Endothelial cell of umbilical vein (primary cell): Measurements from ENCODE around the gene HAPLN2. TPM values are rescaled to one million over a fixed set of nuclear protein-coding genes. Genes with fewer than 3 reads are reported as not detected.

Experiments
- BruUV-seq: library from RNA; stranded (reverse); fragments of 400-500 nt; replicated peaks from 2 replicates; lab custom pipeline; 2021; lab: Mats Ljungman, UMichigan
- CTCF ChIA-PET: fragments of 300-600, 350-600 bp; sonication (Branson Sonifier 250); formaldehyde crosslinking; loops from one replicate; lab custom pipeline; 2021; ENCODE audit warnings: antibody characterized with exemption, inconsistent platforms; lab: Charles Lee
- POLR2A ChIA-PET: fragments of 300-600, 350-600 bp; sonication (Branson Sonifier 250); formaldehyde crosslinking; loops from one replicate; lab custom pipeline; 2021; ENCODE audit warnings: antibody characterized with exemption, inconsistent platforms; lab: Charles Lee
- DNase-seq: peaks from one replicate; pipeline ENCODE4 v3.0.0-alpha.2; 2011; ENCODE audit warnings: low read depth, low spot score
- FAIRE-seq: peaks from 2 replicates; lab custom pipeline; 2011; peaks lifted over from hg19 to GRCh38; lab: Jason Lieb, UNC
- H2AFZ ChIP-seq: 2 replicates; pipeline ENCODE4 v1.6.0; 2012; ENCODE audit warnings: low read depth, low read length, control low read depth, inconsistent platforms
- H3K27ac ChIP-seq: 2 replicates; pipeline ENCODE4 v1.5.1; 2011; ENCODE audit warnings: low read depth, mild to moderate bottlenecking, control low read depth, low read length, moderate library complexity; ENCODE audit not compliant: insufficient read depth
- H3K27me3 ChIP-seq, 2 experiments: 2 replicates each; pipeline versions ENCODE4 v1.6.0 to v1.6.1; 2011; ENCODE audit warnings: low read length in 2 of 2, mixed read lengths in 1 of 2; ENCODE audit not compliant: control insufficient read depth in 2 of 2, insufficient read depth in 2 of 2
- H3K36me3 ChIP-seq, 2 experiments: 2 replicates in 1 of 2; 3 replicates in 1 of 2; pipeline ENCODE4 v1.5.1; 2011; ENCODE audit warnings: low read length in 2 of 2, mild to moderate bottlenecking in 1 of 2, moderate library complexity in 1 of 2; ENCODE audit not compliant: control insufficient read depth in 2 of 2, insufficient read depth in 2 of 2; ENCODE audit errors: extremely low read depth in 1 of 2
- H3K4me1 ChIP-seq: 3 replicates; pipeline ENCODE4 v1.5.1; 2011; ENCODE audit warnings: mild to moderate bottlenecking, low read length; ENCODE audit not compliant: control insufficient read depth, insufficient read depth; ENCODE audit errors: extremely low read depth
- H3K4me2 ChIP-seq: 2 replicates; pipeline ENCODE4 v1.6.1; 2011; ENCODE audit warnings: low read length, control low read depth, mixed read lengths; ENCODE audit not compliant: insufficient read depth
- H3K4me3 ChIP-seq, 3 experiments: fragments of 200-600 bp in 1 of 3; sonication (generic), shearing (Covaris generic) in 1 of 3; replicated peaks in 1 of 3; 2 replicates each; pipeline ENCODE4 v1.5.1; 2011 to 2016; ENCODE audit warnings: control low read depth in 3 of 3, low read length in 3 of 3, mild to moderate bottlenecking in 2 of 3, inconsistent platforms in 1 of 3, low read depth in 1 of 3, moderate library complexity in 1 of 3; ENCODE audit not compliant: insufficient read depth in 1 of 3
- H3K79me2 ChIP-seq: 2 replicates; pipeline ENCODE4 v1.6.0; 2012; ENCODE audit warnings: low read length, inconsistent platforms; ENCODE audit not compliant: control insufficient read depth, insufficient read depth
- H3K9ac ChIP-seq: replicated peaks from 2 replicates; pipeline ENCODE3; 2011; ENCODE audit warnings: low read length, control low read depth; ENCODE audit not compliant: insufficient read depth; ENCODE audit errors: extremely low read depth
- H3K9me1 ChIP-seq: replicated peaks from 3 replicates; pipeline ENCODE4 v1.6.0; 2011; ENCODE audit warnings: mild to moderate bottlenecking, low read length; ENCODE audit not compliant: control insufficient read depth, insufficient read depth; ENCODE audit errors: extremely low read depth
- H3K9me3 ChIP-seq: replicated peaks from 2 replicates; pipeline ENCODE4 v1.5.1; 2012; ENCODE audit warnings: low read length, inconsistent platforms; ENCODE audit not compliant: control insufficient read depth, insufficient read depth
- H4K20me1 ChIP-seq: replicated peaks from 2 replicates; pipeline ENCODE3; 2011; ENCODE audit warnings: mild to moderate bottlenecking, low read length; ENCODE audit not compliant: control insufficient read depth, insufficient read depth; ENCODE audit errors: extremely low read depth
- EZH2 ChIP-seq: IDR thresholded peaks from 2 replicates; pipeline ENCODE4 v1.6.1; 2012; ENCODE audit warnings: borderline replicate concordance, low read depth, mild to moderate bottlenecking, moderate library complexity, low read length, inconsistent platforms; ENCODE audit not compliant: severe bottlenecking
- FOS ChIP-seq: IDR thresholded peaks from 2 replicates; pipeline ENCODE4 v1.6.1; 2011; ENCODE audit warnings: mild to moderate bottlenecking, low read length, moderate library complexity, borderline replicate concordance; ENCODE audit not compliant: insufficient read depth
- GATA2 ChIP-seq: IDR thresholded peaks from 2 replicates; pipeline ENCODE4 v1.7.0; 2011; ENCODE audit warnings: low read depth, mild to moderate bottlenecking, moderate library complexity, mixed read lengths, low read length; ENCODE audit not compliant: insufficient read length, insufficient read depth
- JUN ChIP-seq: IDR thresholded peaks from 2 replicates; pipeline ENCODE4 v1.6.1; 2011; ENCODE audit warnings: borderline replicate concordance, low read depth; ENCODE audit not compliant: insufficient read length, insufficient read depth
- MYC ChIP-seq: IDR thresholded peaks from one replicate; pipeline ENCODE4 v1.6.1; 2011; ENCODE audit warnings: mild to moderate bottlenecking, low read depth, low read length
- POLR2A ChIP-seq: IDR thresholded peaks from 2 replicates; pipeline ENCODE4 v1.6.1; 2012; ENCODE audit warnings: low read depth, mild to moderate bottlenecking, control low read depth, low read length
- POLR2AphosphoS5 ChIP-seq: IDR thresholded peaks from 2 replicates; pipeline ENCODE4 v1.6.1; 2012; ENCODE audit warnings: low read depth, mild to moderate bottlenecking, control low read depth, low read length, moderate library complexity; ENCODE audit not compliant: insufficient read depth
- dilution Hi-C: fragments of 300-500 bp; cut with MboI; formaldehyde crosslinking; loops from one replicate; pipeline ENCODE4 v1.15.0; 2019; ENCODE audit warnings: low sequenced_read_pairs; ENCODE audit not compliant: extremely low pct_ligation_motif_present
- intact Hi-C: fragments of 100-400 bp; cut with micrococcal nuclease; formaldehyde crosslinking; loops from one replicate; pipeline ENCODE4 v1.10.0; 2022
- polyA plus RNA-seq, 4 experiments: library from polyadenylated mRNA; depleted of rRNA in 3 of 4; stranded (reverse) in 3 of 4; unstranded in 1 of 4; fragments of >200 nt; gene quantifications; 2 replicates each; pipeline versions ENCODE4 v1.2.1 to v1.2.3, GENCODE V29; 2011 to 2012; ENCODE audit warnings: missing spikeins in 1 of 4
- total RNA-seq: library from RNA; stranded (reverse); gene quantifications from 2 replicates; pipeline ENCODE4 v1.2.3, GENCODE V29; 2021
- TF ChIP-seq, protein P1 (sequence below), 2 donors: IDR thresholded peaks; 1 replicate in 1 of 2; 2 replicates in 1 of 2; pipeline ENCODE4 v1.5.1; 2011; ENCODE audit warnings: low read length in 2 of 2, mild to moderate bottlenecking in 2 of 2, moderate library complexity in 2 of 2, control low read depth in 1 of 2, inconsistent platforms in 1 of 2, low read depth in 1 of 2; ENCODE audit not compliant: insufficient read depth in 1 of 2; ENCODE audit errors: extremely low read depth in 1 of 2
- TF ChIP-seq, protein P2 (sequence below): IDR thresholded peaks from 2 replicates; pipeline ENCODE4 v1.6.1; 2011; ENCODE audit not compliant: insufficient read depth, insufficient read length

HAPLN2 gene
- total and polyA plus RNA-seq, 2 donors (not counting 3 experiments of a cell fraction or from before 2014, with no cell fraction given), result not detected

DNA sequence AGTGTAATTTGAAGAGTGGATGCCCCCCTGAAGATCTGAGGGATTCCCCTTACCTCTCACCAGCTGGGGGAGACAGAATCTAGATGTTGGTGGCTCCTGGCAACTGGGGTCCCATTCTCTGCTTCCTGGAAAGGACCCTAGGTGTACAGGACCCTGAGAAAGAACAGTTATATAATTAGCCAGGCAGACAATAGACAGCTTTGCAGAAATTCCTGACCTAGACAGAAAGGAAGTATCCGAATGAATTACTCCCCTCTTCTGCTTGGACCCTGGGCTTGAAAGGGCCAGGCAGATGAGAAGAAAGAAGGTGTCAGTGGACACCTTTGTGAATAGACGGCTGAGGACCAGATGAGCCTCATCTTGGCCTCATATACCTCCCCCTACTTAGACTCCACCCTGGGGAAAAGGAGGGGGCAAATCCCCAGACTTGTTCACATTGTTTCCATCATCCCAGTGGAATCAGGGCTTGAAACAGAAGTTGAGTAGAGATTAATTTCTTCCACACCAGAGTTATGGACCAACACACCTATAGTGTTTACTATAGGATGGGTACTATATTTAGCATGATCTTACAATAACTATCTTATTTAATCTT lies 45.1 kb upstream of the HAPLN2 start:
- no peak for FAIRE-seq
- ChIA-PET CTCF (interaction anchor here (1.1 to 1.3 kb wide), 3 partner anchors 19 to 93 kb away, joined by 3 to 11 read pairs (median 3); no protein-coding TSS in a partner anchor), POLR2A (no interaction called here)
- Histone ChIP-seq H3K4me2 (no peak overlapping the region), H3K36me3 (no peaks in the 10 kb centered on the region), H3K27ac (no peak overlapping the region), H3K4me1 (peaks cover 13% of the 10 kb centered on the region), H3K9me1 (no peaks in the 10 kb centered on the region), H3K9ac (no peak overlapping the region), H2AFZ (no peak overlapping the region), H3K79me2 (peaks cover 16% of the 10 kb centered on the region), H3K27me3 (peaks cover 5 to 6% of the 10 kb centered on the region in 2 experiments), H3K9me3 (no peaks in the 10 kb centered on the region), H3K4me3 (no peak overlapping the region), H4K20me1 (no peaks in the 10 kb centered on the region)
- no TSS peak for BruUV-seq
- TF ChIP-seq, protein P1, sequence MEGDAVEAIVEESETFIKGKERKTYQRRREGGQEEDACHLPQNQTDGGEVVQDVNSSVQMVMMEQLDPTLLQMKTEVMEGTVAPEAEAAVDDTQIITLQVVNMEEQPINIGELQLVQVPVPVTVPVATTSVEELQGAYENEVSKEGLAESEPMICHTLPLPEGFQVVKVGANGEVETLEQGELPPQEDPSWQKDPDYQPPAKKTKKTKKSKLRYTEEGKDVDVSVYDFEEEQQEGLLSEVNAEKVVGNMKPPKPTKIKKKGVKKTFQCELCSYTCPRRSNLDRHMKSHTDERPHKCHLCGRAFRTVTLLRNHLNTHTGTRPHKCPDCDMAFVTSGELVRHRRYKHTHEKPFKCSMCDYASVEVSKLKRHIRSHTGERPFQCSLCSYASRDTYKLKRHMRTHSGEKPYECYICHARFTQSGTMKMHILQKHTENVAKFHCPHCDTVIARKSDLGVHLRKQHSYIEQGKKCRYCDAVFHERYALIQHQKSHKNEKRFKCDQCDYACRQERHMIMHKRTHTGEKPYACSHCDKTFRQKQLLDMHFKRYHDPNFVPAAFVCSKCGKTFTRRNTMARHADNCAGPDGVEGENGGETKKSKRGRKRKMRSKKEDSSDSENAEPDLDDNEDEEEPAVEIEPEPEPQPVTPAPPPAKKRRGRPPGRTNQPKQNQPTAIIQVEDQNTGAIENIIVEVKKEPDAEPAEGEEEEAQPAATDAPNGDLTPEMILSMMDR (IDR thresholded peaks at IDR 0.05; ENCODE audit: extremely low read depth in 1 of 2, insufficient read depth in 1 of 2, low read depth in 1 of 2, low read length in 2 of 2), result no peak
- intact Hi-C loops, result loop anchor here (5.0 kb wide), 1 partner anchor 33 kb away; no protein-coding TSS in a partner anchor
- dilution Hi-C loops, result no loop called here
- DNase-seq, result no peak

DNA sequence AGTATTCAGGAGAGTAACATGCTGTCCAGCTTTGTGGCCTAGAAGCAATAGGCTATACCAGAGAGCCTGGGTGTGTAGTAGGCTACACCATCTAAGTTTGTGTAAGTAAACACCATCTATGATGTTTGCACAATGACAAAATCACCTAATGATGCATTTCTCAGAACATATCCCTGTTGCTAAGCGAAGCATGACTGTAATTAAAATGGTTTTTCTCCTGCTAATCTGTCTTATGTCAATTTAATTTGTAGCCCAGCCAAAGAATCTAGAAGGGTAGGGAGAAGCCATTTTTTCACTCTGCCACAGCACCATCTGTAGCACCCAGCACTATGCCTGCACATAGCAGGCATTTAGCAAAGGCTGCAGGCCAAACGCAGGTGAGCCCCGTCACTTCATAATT lies 41.7 kb upstream of the HAPLN2 start:
- no peaks in the 10 kb centered on the region for H3K79me2 ChIP-seq

More for the DNA sequence above, 41.7 kb upstream of the HAPLN2 start:
- no peak overlapping the region for H3K27ac ChIP-seq
- H3K27me3 ChIP-seq, result peaks cover 5 to 6% of the 10 kb centered on the region in 2 experiments
- H3K4me3 ChIP-seq, result no peak overlapping the region
- dilution Hi-C loops (no loop called here), intact Hi-C loops (no loop called here)
- no peaks in the 10 kb centered on the region for H3K9me3 ChIP-seq
- TF ChIP-seq FOS (no peak), POLR2A (no peak), JUN (no peak), POLR2AphosphoS5 (no peak), GATA2 (no peak), MYC (no peak), EZH2 (no peak)
- TF ChIP-seq, protein P2, sequence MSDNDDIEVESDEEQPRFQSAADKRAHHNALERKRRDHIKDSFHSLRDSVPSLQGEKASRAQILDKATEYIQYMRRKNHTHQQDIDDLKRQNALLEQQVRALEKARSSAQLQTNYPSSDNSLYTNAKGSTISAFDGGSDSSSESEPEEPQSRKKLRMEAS, result no peak
- TF ChIP-seq, protein P1 (IDR thresholded peaks at IDR 0.05; ENCODE audit: extremely low read depth in 1 of 2, insufficient read depth in 1 of 2, low read depth in 1 of 2, low read length in 2 of 2), result no peak
- H3K4me1 ChIP-seq, result no peaks in the 10 kb centered on the region
- CTCF ChIA-PET, result interaction anchor here (1.8 to 3.0 kb wide), 3 partner anchors 31 to 192 kb away, joined by 6 to 15 read pairs (median 11); no protein-coding TSS in a partner anchor
- no peaks in the 10 kb centered on the region for H3K9me1 ChIP-seq
- BruUV-seq, result no TSS peak
- H4K20me1 ChIP-seq, result no peaks in the 10 kb centered on the region
- DNase-seq, result no peak
- H3K4me2 ChIP-seq, result no peak overlapping the region
- H3K36me3 ChIP-seq, result no peaks in the 10 kb centered on the region
- H3K9ac ChIP-seq, result no peak overlapping the region
- no peak overlapping the region for H2AFZ ChIP-seq
- no peak for FAIRE-seq
- POLR2A ChIA-PET, result no interaction called here
